Hepatic stellate cell (primary cell): ENCODE data around the gene GGT5.
"Not testable (repeated sequence)": the region's sequence is repeated elsewhere in the genome, so short reads cannot be mapped to it uniquely, and the experiment has no call there.

Source experiments
- DNase-seq: peaks from one replicate; pipeline ENCODE4 v3.0.0; 2011; ENCODE audit warnings: low spot score

The GGT5 gene

GRCh38 chr22:24245030-24245431 is at the start of gene GGT5:
GGT5 (minus strand) TSS chr22:24245082; CDS start chr22:24244725, 357 bp downstream.
- not testable (repeated sequence) for DNase-seq

- not testable (repeated sequence) for DNase-seq
Observed at GRCh38 chr22:24292202-24292830, 47.4 kb upstream of the GGT5 start.

- DNase-seq: no peak
Observed at GRCh38 chr22:24291515-24292201, 46.8 kb upstream of the GGT5 start.

- DNase-seq: no peak
Observed at GRCh38 chr22:24290459-24290858, 45.6 kb upstream of the GGT5 start.

GRCh38 chr22:24289741-24290163 is 44.9 kb upstream of the GGT5 start:
- DNase-seq: no peak

GRCh38 chr22:24289114-24289513 is 44.2 kb upstream of the GGT5 start:
- DNase-seq: peak; percentile 72

- DNase-seq: not testable (repeated sequence)
Observed at GRCh38 chr22:24287801-24288200, 42.9 kb upstream of the GGT5 start.

- DNase-seq: not testable (repeated sequence)
Observed at GRCh38 chr22:24287212-24287611, 42.3 kb upstream of the GGT5 start.

GRCh38 chr22:24285245-24285644 is 40.4 kb upstream of the GGT5 start:
- no peak for DNase-seq

- peak; percentile 35 for DNase-seq
Observed at GRCh38 chr22:24284747-24285203, 39.9 kb upstream of the GGT5 start.

- no peak for DNase-seq
Observed at GRCh38 chr22:24282401-24282800, 37.5 kb upstream of the GGT5 start.

GRCh38 chr22:24280363-24280762 is 35.5 kb upstream of the GGT5 start:
- not testable (repeated sequence) for DNase-seq

GRCh38 chr22:24274696-24275405 is 30.0 kb upstream of the GGT5 start:
- not testable (repeated sequence) for DNase-seq

- not testable (repeated sequence) for DNase-seq
Observed at GRCh38 chr22:24273906-24274305, 29.0 kb upstream of the GGT5 start.

GRCh38 chr22:24273031-24273430 is 28.1 kb upstream of the GGT5 start:
- not testable (repeated sequence) for DNase-seq

- no peak for DNase-seq
Observed at GRCh38 chr22:24271386-24271854, 26.5 kb upstream of the GGT5 start.

- DNase-seq: peak; percentile 97
Observed at GRCh38 chr22:24270556-24271385, 25.9 kb upstream of the GGT5 start, which contains the start of gene SPECC1L. SPECC1L (plus strand) TSS chr22:24270831; CDS start chr22:24302232, 31,401 bp downstream.

GRCh38 chr22:24266495-24266894 is 21.6 kb upstream of the GGT5 start:
- DNase-seq: not testable (repeated sequence)

- no peak for DNase-seq
Observed at GRCh38 chr22:24265734-24266133, 20.9 kb upstream of the GGT5 start.

- not testable (repeated sequence) for DNase-seq
Observed at GRCh38 chr22:24264329-24264896, 19.5 kb upstream of the GGT5 start.

- DNase-seq: not testable (repeated sequence)
Observed at GRCh38 chr22:24263479-24263878, 18.6 kb upstream of the GGT5 start.
